ENCODE results near the gene TSC1.
"Not testable (repeated sequence)": the region's sequence is repeated elsewhere in the genome, so short reads cannot be mapped to it uniquely, and the experiment has no call there.

TSC1 gene

DNA sequence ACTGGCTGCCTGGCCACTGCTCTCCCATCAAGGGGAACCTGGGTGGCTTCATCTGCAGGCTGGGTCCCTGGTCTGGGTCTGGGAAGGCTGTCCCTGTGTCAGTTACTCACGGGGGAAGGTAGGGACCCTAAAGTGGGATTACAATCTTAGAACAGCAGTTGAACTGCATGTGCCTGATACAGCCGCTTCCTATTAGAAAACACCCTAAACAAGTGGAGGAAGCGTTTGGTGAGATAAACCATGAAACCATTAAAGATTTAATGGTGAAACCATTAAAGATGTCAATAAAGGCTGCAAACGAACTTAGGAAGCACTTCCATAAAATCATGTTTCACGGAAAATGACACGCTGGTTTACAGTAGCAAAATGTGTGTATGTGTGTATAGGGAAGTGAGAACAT lies 31.5 kb upstream of the TSC1 start:
- DNase-seq, result no peak

DNA sequence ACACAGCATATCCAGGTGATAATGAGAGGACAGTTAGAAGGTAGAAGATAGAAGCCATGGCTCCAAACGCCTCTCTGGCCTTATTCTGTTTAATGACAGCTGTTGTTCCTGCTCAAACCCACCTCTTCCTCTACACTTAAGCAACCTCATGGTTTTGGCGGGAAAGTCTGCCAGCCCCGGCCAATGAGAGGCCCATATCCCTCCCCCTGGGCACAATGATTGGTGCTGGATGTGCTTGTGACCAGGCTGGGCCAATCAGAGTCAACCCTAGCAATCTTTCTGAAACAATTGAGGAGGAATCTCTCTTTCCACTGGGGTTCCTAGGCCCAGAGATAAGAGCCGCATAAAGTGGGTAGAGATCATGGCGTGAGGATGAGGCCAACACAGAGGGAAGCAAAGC lies 29.3 kb upstream of the TSC1 start:
- no peak for DNase-seq

DNA sequence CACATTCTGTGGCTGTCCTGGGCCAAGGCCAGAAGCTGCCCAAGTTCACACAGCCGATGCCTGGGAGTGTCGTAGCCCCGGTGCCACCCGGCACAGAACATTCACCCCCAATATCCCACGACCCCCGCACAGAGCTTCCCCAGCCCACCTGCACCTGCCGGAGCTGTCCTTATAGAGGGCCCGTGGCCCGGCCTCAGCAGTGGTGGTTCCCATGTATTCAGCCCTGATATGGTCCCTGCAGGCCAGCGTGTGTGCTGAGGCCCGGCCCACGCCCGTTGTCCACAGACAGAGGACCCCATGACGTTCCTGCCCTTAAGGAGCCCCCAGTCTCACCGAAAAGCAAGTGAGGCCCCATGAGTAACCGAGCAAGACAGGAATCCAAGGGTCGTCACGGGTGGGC lies 28.8 kb upstream of the TSC1 start:
- no peak for DNase-seq

DNA sequence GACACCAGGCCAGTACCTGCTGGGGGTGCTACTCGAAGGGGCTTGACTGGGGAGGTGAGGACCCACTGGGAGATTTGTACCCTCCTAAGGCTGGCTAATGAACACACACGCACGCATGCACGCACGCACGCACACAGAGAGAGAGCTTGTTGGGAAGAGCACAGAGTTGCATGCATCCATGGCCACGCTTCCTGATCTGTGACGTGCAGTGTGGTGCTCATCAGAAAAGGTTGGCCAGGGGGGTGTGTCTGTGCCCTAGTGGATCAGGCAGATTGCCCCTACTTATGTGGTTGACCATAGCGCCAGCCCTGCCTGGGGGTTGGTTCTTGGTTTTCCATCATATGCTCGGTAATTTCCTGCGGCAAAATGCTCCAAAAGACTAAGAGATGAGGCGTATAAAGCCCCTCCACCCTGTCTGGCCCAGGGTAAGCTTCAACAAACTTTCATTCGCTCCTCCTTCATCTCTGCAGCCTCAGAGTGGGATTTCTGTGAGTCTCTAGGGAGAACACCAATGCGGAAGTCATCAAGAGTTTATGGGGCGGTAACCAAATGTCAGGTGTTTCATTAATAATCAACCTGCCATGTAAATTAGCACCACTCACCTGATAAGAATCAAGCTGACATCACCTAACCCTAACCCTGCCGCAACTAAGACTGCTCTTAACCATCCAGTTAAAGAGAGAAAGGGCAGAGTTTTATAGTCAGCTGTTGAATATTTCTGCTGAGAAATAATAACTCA lies 26.1 kb upstream of the TSC1 start:
- DNase-seq, result no peak

DNA sequence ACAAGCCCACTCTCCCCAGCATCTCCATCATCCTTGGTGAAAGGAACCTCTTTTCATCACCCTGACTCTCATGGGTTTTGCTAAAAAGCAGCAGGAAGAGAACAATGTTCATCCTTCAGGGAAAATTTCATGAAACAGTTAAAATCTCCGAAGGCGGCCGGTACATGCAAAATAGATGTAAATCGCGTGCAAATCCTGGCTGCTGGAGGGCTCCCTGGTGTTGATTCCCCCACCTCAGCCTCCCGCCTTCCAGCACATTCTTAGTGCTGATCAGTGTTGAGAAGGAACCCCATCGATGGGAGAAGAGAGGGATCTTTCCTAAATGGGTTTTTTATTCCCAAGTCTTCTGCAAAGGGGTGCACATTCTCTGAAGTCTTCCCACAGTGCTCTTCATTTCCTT lies 25.4 kb upstream of the TSC1 start:
- no peak for DNase-seq

DNA sequence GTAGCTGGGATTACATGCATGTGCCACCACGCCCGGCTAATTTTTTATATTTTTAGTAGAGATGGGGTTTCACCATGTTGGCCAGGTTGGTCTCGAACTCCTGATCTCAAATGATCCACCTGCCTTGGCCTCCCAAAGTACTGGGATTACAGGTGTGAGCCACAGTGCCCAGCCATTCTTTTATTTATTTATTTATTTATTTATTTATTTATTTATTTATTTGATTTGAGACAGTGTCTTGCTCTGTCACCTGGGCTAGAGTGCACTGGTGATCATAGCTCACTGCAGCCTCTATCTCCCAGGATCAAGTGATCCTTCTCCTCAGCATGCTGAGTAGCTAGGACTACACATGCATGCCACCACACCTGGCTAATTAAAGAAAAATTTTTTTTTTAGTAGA lies 23.5 kb upstream of the TSC1 start:
- DNase-seq, result not testable (repeated sequence)

DNA sequence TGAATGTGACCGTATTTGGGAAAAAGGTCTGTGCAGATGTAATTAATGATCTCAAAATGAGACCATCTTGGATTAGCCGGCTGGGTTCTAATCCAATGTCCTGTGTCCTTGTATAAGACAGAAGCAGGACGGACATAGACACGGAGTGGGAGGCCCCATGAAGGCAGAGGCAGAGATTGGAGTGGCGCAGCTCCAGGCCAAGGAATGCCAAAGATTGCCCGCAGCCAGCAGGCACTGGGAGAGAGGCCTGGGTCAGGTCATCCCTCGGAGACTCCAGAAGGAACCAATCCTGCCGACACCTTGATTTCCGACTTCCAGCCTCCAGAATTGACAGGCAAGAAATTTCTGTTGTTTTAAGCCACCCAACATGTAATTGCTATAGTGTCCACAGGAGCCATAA lies 21.1 kb upstream of the TSC1 start:
- no peak for DNase-seq

DNA sequence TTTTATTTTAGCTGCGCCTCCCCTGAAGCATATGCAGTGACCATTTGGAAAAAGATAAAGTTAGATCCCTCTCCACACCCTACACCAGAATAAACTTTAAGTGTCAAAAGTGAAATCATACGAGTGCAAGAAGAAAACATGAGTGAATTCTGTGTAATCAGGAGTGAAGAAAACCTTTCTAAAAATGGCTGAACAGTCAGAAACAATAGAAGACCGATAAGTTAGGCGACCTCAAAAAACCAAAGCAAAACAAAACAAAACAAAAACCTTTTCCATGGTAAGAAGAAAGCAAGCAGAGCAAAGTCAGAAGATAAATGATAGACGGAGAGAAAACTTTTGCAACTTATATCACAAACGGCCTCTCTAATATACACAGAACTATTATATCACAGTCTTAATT lies 16.6 kb upstream of the TSC1 start:
- DNase-seq, result no peak

DNA sequence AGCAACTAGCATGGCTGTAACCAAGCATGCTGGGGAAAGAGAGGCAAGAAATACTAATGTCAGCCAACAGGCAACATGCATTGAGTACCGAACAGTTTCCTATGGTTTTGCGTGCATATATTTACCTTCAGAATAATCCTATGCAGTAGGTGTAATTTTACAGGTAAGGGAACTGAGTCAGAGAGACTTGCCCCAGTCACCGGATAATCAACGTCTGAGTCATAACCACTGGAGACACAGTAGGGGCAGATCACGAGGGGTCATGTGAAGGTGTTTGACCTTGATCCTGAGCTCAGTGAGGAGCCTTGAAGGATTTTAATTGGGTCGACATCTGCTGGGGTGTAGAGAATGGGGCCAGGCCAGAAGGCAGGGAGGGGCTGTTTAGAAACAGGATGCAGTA lies 13.4 kb upstream of the TSC1 start:
- DNase-seq, result no peak

DNA sequence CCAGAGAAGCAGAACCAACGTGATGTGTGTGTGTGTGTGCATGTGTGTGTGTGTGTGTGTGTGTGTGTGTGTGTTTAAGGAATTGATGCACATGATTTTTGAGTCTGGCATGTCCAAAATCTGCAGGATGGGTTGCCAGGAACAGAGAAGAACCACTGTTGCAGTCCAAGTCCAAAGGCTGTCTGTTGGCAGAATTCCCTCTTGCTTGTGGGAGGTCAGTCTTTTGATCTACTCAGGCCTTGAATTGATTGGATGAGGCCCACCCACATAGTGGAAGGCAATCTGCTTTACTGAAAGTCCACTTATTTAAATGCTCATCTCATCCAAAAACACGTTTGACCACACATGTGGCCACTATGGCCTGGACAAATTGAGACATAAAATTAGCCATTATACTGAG lies 11.4 kb upstream of the TSC1 start:
- DNase-seq, result no peak

DNA sequence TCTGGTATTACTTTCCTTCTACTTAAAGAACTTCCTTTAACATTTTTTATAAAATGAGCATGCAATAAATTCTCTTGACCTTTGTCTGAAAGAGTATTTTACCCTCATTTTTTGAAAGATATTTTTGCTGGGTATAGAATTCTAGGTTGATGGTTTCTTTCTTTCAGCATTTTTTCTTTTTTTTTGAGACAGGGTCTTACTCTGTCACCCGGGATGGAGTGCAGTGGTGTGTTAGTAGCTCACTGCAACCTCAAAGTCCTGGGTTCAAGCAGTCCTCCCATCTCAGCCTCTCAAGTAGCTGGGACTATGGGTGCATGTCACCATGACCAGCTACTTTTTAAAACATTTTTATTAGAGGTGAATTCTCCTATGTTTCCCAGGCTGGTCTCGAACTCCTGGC lies 10.7 kb upstream of the TSC1 start:
- no peak for DNase-seq

DNA sequence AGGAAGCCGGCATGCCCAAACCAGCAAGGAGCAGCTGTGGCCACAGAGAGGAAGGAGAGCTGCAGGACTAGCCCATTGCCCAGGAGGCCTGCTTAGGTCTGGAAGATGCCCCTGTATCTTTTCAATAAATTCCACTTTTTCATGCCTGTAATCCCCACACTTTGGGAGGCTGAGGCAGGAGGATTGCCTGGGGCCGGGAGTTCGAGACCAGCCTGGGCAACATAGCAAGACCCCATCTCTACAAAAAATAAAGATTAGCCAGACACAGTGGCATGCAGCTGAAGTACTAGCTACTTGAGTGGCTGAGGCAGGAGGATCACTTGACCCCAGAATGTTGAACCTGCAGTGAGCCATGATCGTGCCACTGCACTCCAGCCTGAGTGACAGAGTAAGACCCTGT lies 5.3 kb upstream of the TSC1 start:
- DNase-seq, result no peak

DNA sequence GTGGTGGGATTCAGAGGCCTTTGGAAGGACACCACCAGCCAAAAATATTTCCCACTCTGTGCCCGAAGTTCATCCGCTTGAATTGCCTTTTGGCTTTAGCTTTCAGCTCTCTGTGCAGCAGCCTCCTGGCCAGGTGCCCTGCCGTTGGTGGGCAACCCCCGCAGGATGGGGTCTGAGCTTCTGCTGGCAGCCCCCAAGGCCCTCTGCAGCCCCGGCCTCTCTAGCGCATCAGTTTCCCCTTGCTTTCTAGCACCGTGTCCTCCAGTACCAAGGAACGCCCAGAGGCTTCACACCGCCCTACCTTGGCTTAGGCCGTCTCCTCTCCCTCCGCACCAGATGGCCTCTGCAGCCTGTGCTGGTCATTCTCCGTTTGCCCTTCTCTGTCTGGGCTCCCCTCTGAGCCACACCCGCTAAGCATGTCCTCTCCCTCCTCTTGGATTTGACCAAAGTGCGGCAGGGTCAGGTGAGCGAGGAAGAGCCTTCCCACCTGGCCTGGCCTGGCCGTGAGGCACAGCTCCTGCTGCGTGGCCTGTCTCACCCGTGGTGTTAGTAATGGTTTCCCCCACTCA lies 4.2 kb upstream of the TSC1 start:
- DNase-seq, result no peak

DNA sequence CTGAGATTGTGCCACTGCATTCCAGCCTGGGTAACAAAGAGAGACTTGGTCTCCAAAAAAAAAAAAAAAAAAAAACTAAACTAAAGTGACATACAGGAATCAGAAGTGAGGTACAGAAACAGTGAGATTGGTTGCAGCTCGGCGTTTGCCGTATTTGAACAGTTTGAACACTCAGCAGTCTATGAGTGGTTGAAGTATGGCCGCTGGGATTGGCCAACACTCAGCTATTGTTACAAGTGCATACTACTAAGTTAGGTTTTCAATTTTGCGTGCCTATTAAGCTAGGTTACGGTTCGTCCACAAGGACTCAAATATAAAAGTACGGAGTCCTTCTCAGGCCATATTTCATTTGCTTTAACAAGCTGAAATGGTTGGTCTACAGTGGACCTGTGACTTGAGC lies 3.3 kb upstream of the TSC1 start:
- DNase-seq, result no peak

DNA sequence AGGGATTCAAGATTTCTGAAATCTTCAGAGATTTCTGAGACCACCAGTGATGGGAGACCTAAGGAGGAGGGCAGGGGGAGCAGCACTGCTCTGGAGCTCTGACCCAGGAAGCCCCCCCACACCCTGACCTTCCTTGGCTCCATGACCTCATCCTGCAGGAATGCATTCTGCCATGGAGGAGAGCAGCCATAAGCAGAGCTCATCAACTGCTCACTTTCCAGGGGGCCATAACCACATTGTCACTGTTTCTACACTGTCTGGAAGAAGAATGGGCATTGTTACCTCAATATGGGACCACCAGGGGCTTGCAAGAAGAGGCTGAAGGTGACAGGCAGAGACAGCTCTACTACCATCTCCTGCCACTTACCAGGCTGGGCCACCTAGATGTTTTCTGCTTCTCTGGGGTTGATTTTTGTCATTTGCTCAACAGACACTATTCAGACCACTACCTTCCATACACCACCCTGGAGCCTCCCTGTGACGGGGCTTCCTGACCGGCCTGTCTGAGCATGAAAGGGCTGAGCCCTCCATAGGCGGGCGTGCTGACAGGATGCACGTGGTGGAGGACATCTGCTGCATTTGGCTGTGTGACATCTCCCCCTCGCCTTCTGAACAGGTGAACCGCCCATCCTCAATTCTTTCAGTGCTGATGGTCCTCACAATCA lies 2.3 kb upstream of the TSC1 start:
- no peak for DNase-seq

DNA sequence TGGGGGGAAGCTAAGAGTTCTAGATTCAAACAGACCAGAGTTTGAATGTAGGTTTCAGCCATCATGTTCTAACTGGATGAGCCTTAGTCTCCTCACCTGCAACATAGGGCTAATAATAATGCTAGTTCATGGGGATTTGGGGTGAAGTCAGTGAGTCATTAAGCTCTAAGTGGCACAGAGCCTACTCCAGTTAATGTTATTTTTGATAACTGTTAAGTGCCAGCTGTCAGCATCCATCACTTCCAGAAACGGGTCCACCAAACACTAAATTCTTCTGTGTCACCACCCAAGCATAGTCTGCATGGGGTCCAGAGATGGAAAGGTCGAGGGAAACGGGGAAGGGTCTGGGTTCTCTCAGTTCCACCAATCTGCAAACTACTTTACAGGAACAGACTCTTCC lies 1.8 kb upstream of the TSC1 start:
- DNase-seq, result no peak

DNA sequence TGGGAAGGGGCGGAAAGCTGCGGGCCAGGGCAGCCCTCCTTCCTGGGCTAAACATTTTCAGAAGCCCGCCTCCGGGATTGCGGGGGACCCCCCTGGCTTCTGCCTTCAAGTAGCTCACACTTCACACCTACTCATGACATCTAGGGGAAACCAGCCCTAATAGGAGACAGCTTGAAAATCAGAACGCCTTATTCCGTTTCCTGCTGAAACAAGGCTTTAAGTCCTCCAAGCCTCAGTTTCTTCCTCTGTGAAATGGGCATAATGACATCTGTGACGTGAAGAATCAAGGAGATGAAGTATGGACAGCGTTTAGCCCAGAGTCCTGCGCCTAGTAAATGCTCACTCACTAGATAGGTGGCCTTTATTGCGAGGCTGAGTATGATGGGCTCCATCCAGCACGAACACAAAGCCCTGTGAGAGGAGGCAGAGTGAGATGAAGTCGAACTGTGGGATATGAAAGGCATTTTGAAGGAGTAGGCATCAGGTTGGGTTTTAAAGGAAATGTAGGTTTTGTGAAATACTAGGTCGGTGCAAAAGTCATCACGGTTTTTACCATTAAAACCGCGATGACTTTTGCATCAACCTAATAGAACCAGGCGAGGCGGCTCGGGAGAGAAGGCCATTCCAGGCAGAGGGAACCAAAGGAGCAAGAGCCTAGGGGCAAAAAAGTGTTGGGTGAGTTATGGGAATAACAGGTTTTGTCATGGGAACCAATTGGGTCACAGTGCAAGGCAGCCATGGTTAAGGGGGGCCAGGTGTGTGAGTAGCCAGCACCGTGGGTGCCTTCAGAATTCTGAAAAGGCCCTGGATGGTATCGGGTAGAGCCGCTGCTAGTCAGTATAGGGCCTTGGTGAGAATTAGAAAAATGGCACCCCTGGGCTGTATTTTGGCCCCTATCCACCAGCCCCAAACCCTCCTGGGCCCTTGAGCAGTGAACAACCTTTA lies 1.0 kb upstream of the TSC1 start:
- DNase-seq, result no peak

DNA sequence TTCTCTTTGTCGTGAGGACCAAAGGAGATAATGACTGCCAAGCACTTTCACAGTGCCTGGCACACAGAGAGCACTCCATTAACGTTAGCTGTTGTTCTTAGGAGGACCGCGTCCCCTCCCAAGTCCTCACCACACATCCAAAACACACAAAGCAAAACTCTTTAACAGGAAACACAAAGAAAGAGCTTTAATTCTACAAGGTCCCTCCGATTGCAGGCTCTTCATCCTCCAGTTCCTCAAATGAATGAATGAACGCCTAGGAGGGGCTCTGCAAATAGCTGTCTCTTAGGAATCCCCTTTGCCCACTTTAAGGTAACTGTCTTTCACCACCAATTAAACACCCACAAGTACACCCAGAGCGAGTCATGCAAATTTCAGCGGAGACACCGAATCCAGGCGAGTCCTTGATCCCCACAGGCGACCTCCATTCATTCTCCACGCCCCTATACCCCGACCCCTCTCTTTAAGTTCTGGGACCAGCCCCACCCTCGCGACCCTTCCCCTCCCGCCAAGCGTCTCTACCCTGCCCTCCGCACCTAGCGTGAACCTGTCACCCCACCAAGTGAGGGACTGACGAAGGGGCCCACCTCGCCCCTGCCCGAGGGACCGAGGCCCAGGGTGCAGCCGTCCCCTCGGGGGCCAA lies 644 bp downstream of the TSC1 start:
- DNase-seq, result no peak

DNA sequence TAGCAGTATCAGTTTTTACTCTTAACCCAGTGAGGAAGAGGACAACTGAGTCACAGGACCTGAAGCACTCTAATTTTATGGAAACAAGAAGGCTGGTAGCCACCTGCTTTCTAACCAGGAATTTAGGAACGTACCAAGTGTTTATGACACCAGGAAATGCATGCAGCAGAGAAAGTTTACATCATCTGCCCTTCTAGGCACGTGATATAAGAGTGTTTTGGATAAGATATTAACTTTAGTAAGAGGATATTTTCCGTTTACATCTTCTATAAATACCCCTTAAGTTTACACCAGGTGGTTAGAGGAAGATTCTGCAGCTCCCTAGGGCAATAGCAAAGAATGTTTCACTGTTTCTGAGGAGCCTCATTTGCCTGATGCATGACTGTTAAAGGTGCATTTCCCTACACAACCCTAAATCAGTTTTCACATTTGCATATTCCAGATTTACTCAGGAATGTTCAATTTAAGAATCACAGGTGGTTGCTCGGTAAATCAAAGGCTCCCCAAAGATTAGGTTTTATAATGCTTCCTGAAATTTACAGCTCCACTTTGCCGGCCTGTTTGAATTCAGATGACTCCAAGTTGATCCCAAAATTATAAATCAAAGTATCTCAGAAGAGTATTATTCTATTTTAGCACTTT lies 1.8 kb downstream of the TSC1 start:
- no peak for DNase-seq

DNA sequence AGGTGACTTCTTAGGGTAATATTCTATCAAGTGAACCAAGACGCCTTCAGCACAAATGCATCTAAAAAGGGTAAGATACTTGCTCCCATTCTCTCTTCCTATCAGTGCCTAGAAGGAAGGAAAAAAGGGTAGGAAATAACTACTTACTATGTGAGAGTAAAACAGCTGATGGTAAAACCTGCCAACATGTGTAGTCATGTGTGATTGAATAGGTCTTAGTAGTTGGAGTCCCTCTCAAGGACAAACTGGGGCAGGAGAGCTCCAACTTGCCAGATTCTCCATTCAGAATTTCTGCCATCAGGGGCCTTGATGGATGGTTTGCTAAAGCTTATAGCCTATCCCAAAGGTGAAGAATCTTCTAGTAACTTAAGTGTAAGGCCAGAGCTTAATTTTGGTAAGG lies 5.2 kb downstream of the TSC1 start:
- DNase-seq, result no peak

DNA sequence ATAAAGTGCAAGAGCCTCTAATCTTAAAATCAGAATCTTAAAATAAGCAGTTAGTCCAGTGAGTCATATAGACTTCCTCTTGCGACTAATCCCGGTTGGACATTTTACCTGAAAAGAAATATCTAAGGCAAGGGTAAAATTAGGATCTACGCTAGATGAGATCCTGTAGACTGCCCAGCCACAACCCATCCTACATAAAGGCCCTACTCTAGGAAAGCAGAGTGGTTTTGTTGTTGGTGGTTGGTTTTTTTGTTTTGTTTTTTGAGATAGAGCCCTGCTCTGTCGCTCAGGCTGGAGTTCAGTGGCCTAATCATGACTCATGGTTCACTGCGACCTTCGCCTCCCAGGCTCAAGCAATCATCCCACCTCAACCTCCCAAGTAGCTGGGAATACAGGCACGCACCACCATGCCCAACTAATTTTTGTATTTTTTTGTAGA lies 6.9 kb downstream of the TSC1 start:
- no peak for DNase-seq

DNA sequence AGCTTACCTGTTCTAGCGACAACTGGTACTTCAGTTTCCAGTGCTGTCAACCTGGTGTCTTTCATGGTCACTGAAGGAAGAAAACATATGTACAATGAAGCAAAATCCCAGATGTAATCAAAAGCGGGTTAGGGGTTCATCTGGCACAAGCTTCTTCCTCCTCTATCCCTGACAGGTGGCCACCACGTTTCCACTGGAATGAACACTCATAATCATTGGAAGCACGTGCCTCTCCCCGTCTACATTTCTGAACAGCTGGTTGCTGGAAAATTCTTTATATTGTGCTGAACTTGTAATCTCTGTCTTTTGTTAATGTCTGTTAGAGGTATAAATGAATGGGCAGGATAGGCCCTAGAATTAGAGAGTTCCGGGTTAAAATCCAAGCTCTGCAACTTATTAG lies 9.4 kb downstream of the TSC1 start:
- no peak for DNase-seq
